Esophagus squamous epithelium (tissue), 4 donors: ENCODE data around the gene PRKN.

Experiments
- CTCF ChIP-seq, 6 experiments: fragments of 450-650 bp in 4 of 6; fragments of 200-600 bp in 2 of 6; sonication (generic) in 2 of 6; IDR thresholded peaks; one replicate each; pipeline ENCODE4 v1.5.1; 2016 to 2019; ENCODE audit warnings: antibody characterized with exemption in 6 of 6, mild to moderate bottlenecking in 4 of 6, moderate library complexity in 4 of 6
- POLR2A ChIP-seq, 4 donors: fragments of 450-650 bp; IDR thresholded peaks; one replicate each; pipeline ENCODE4 v1.6.1; 2017; ENCODE audit warnings: antibody characterized with exemption in 4 of 4, mild to moderate bottlenecking in 4 of 4, moderate library complexity in 3 of 4

GRCh38 chr6:161677188-161677587 lies 1050.4 kb downstream of the PRKN start:
- no peak for TF ChIP-seq CTCF (IDR thresholded peaks at IDR 0.05)
- no peak for TF ChIP-seq POLR2A (IDR thresholded peaks at IDR 0.05)
